SJCRH30 (cell line): ENCODE results near the gene ME3. TPM values are rescaled to one million over a fixed set of nuclear protein-coding genes. Genes with fewer than 3 reads are reported as not detected.

Experiments used
- DNase-seq, 2 experiments: peaks; one replicate each; pipeline ENCODE4 v3.0.0-alpha.2; 2015 to 2020
- H3K27ac ChIP-seq: fragments of 250-450 bp; sonication (Bioruptor Pico); 2 replicates; pipeline ENCODE4 v1.5.1; 2020; ENCODE audit warnings: mild to moderate bottlenecking, moderate library complexity
- H3K27me3 ChIP-seq: fragments of 250-450 bp; sonication (Bioruptor Pico); 2 replicates; pipeline ENCODE4 v1.5.1; 2020; ENCODE audit warnings: mild to moderate bottlenecking, moderate library complexity
- H3K36me3 ChIP-seq: fragments of 250-450 bp; sonication (Bioruptor Pico); 2 replicates; pipeline ENCODE4 v1.5.1; 2020; ENCODE audit warnings: mild to moderate bottlenecking, moderate library complexity
- H3K4me1 ChIP-seq: fragments of 250-450 bp; sonication (Bioruptor Pico); 2 replicates; pipeline ENCODE4 v1.5.1; 2020; ENCODE audit warnings: mild to moderate bottlenecking, moderate library complexity
- H3K4me3 ChIP-seq: fragments of 250-450 bp; sonication (Bioruptor Pico); 2 replicates; pipeline ENCODE4 v1.5.1; 2020; ENCODE audit warnings: mild to moderate bottlenecking, moderate library complexity
- H3K9me3 ChIP-seq: fragments of 250-450 bp; sonication (Bioruptor Pico); replicated peaks from 2 replicates; pipeline ENCODE4 v1.5.1; 2020; ENCODE audit warnings: mild to moderate bottlenecking, moderate library complexity
- total RNA-seq: library from RNA; depleted of rRNA; stranded (reverse); fragments of >200 nt; shearing (Covaris generic); gene quantifications from 2 replicates; pipeline ENCODE4 v1.2.3, GENCODE V29; 2014

Gene ME3
- total RNA-seq, 1 experiment from 2014 or later, result not detected

DNA sequence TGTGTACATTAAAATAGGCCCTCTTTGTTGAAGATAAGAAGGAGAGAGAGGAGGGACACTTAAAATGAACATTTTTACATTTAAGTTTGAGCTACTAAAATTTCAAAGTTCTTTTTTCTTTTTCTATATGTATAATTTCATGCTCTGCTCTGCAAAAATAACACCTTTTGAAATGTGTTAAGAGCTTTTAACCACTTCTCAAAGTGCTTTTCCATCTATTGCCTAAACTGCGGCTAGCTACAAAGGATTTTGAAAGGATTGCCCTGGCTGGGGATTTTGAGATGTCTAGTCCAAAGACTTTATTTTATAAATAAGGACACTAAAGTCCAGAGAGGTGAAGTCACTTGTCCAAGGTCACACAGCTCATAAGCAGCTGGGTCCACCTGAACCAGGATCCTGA lies 159.3 kb downstream of the ME3 start:
- no peak overlapping the region for H3K4me3 ChIP-seq
- no peaks in the 10 kb centered on the region for H3K36me3 ChIP-seq
- no peak for DNase-seq
- no peak overlapping the region for H3K27ac ChIP-seq
- H3K4me1 ChIP-seq, result peaks cover 1% of the 10 kb centered on the region; the same call in 1 of the 2 replicates
- no peaks in the 10 kb centered on the region for H3K27me3 ChIP-seq
- peaks cover 7% of the 10 kb centered on the region for H3K9me3 ChIP-seq

DNA sequence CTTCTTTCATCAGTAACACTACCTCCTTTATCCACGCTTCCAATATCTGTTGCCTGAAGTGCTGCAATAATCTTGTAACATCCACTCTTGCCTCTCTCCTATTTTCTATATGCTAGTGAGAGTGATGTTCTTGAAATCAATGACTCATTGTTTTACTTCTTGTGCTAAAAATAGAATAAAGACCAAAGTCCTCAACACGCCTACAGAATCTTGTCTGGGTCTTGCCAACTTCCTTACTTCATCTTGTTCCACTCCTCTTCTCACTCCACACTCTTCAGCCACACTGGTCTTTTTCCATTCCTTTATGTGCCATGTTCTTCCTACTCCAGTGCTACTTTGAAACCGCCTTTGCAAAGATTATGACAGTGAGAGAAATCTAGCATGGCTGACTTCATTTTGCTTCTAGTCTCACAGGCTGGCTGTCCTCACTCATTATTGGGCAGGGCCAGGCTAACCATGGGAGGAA lies 161.3 kb downstream of the ME3 start:
- DNase-seq, result no peak
- H3K36me3 ChIP-seq, result no peaks in the 10 kb centered on the region
- H3K27ac ChIP-seq, result no peak overlapping the region
- no peaks in the 10 kb centered on the region for H3K4me1 ChIP-seq
- no peak overlapping the region for H3K4me3 ChIP-seq
- peaks cover 7% of the 10 kb centered on the region for H3K9me3 ChIP-seq
- H3K27me3 ChIP-seq, result no peaks in the 10 kb centered on the region

- no peak for DNase-seq
- no peak overlapping the region for H3K27ac ChIP-seq
- H3K4me3 ChIP-seq, result no peak overlapping the region
- H3K36me3 ChIP-seq, result no peaks in the 10 kb centered on the region
- H3K9me3 ChIP-seq, result peaks cover 7% of the 10 kb centered on the region
- H3K4me1 ChIP-seq, result no peaks in the 10 kb centered on the region
- no peaks in the 10 kb centered on the region for H3K27me3 ChIP-seq
Measured at GRCh38 chr11:86510674-86511073, 161.7 kb downstream of the ME3 start.

DNA sequence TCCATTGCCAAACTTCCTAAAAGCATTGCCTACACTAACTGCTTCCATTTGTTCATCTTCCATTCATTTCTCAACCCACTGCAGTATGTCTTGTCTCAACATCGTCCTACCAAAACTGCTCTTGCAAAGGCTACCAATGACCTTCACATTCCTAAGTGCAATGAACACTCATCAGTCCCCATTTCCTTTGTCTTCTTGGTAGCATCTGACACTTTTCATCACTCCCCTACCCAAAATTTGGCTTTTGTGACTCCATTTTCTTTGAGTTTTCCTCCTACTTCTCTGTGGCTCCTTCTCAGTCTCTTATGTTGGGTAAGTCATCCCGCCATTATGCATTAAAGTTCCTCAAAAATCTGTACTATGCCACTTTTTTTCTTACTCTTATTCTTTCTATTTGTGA lies 162.3 kb downstream of the ME3 start:
- H3K4me1 ChIP-seq, result no peaks in the 10 kb centered on the region
- H3K4me3 ChIP-seq, result no peak overlapping the region
- H3K9me3 ChIP-seq, result peaks cover 7% of the 10 kb centered on the region
- no peaks in the 10 kb centered on the region for H3K27me3 ChIP-seq
- H3K27ac ChIP-seq, result no peak overlapping the region
- H3K36me3 ChIP-seq, result no peaks in the 10 kb centered on the region
- no peak for DNase-seq

DNA sequence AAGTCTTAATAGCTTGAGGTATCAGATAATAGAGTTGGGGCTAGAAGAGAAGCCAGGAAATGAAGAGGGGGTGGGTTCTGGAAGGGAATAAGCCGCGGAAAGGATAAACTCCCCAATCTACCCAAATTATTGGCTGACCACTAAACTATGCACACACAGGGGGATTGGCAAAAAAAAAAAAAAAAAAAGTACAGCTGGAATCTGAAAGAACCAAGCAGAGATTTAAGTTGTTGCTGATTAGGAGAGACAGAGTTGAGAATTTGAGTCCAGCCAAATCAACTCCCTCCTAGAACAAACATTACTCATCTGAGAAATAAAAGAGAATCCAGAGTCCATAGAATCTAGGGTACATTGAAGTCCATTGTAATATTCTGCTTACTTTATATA lies 162.8 kb downstream of the ME3 start:
- Histone ChIP-seq H3K4me3 (no peak overlapping the region), H3K36me3 (no peaks in the 10 kb centered on the region), H3K9me3 (peaks cover 7% of the 10 kb centered on the region), H3K27ac (no peak overlapping the region), H3K27me3 (no peaks in the 10 kb centered on the region), H3K4me1 (no peaks in the 10 kb centered on the region)
- DNase-seq, result no peak

DNA sequence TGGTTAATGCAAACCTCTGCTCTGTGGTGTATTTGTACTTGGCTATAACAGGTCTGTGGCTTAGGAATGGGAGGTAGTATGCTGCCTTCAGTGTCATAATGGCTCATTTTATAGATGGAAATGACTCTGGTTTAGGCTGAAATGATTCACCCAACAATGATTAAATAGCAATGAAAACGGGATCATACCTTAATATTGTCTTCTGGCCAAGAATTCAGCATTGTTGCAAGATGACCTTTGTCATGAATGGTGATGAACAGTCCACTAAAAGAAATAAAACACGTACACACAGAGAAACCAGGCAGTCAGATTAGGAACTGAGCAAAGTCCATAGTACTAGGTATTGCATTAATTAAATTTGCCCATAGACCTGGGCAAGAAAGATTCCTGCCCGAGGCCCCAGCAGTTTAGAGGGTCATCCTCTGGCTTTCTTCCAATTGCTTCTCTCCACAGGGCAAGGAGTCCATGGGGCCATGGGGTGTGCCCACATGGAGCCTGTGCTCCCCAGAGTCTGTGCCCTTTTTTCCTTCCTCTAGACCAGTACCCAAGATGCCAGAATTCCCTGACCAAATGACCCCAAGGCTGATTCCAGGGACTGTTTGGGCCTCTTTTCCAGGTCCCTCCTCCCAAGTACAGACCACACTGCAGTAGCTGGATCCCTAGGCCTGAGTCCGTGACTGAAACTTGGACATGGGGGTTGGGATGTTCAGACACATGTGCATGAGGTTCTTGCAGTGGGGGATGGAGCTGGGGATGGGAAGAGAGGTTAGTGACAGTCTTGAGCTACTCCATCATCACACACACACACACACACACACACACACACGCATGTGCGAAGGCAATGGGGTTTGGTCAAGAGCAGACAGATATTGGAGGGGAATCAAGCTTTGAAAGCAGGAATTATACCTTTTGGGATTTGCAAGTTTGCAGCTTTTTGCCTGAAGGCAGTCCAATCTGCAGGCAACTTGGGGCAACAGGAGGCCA lies 163.5 kb downstream of the ME3 start:
- Histone ChIP-seq H3K4me1 (no peaks in the 10 kb centered on the region), H3K9me3 (peaks cover 7% of the 10 kb centered on the region), H3K27me3 (no peaks in the 10 kb centered on the region), H3K4me3 (no peak overlapping the region), H3K36me3 (no peaks in the 10 kb centered on the region), H3K27ac (no peak overlapping the region)
- no peak for DNase-seq

- no peaks in the 10 kb centered on the region for H3K27me3 ChIP-seq
- DNase-seq, result no peak
- no peaks in the 10 kb centered on the region for H3K36me3 ChIP-seq
- peaks cover 7% of the 10 kb centered on the region for H3K9me3 ChIP-seq
- H3K4me1 ChIP-seq, result no peaks in the 10 kb centered on the region
- H3K4me3 ChIP-seq, result no peak overlapping the region
- no peak overlapping the region for H3K27ac ChIP-seq
Measured at GRCh38 chr11:86507249-86507845, 165.1 kb downstream of the ME3 start.

GRCh38 chr11:86506235-86506634 lies 166.2 kb downstream of the ME3 start:
- Histone ChIP-seq H3K27me3 (no peaks in the 10 kb centered on the region), H3K9me3 (peaks cover 4% of the 10 kb centered on the region), H3K4me1 (no peaks in the 10 kb centered on the region), H3K4me3 (no peak overlapping the region), H3K27ac (no peak overlapping the region), H3K36me3 (no peaks in the 10 kb centered on the region)
- DNase-seq, result no peak

GRCh38 chr11:86503131-86503530 lies 169.3 kb downstream of the ME3 start:
- no peak for DNase-seq
- Histone ChIP-seq H3K27ac (no peak overlapping the region), H3K9me3 (0 out of 2 replicates have a peak, but pooled peaks cover 2% of the 10 kb centered on the region), H3K27me3 (no peaks in the 10 kb centered on the region), H3K4me3 (no peak overlapping the region), H3K4me1 (no peaks in the 10 kb centered on the region), H3K36me3 (no peaks in the 10 kb centered on the region)

DNA sequence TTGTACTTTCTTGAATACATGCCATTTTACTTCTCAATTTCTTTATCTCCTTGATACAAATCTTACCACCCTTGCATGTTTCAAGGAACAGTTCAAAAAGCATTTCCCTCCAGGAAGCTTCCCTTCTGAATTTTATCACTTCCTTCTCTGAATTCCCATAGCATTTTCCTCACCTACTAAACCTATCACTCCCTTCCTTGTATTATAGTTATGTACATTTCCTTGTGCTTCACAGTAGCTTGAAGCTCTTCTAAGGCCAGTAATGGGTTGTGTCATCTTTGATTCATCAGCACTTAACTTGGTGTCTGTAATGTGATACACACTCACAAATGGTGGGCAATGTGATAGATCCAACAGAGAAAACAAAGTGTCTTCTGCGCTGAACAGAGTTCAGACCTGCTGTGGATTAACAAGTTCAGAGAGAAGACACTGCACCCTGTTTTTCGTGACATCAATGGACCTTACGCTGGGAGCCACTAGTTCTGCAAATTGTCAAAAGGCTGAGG lies 170.2 kb downstream of the ME3 start:
- no peak for DNase-seq
- H3K9me3 ChIP-seq, result 0 out of 2 replicates have a peak, but pooled peaks cover 2% of the 10 kb centered on the region
- H3K36me3 ChIP-seq, result no peaks in the 10 kb centered on the region
- peaks cover 7% of the 10 kb centered on the region; the same call in 1 of the 2 replicates for H3K4me1 ChIP-seq
- no peaks in the 10 kb centered on the region for H3K27me3 ChIP-seq
- H3K4me3 ChIP-seq, result no peak overlapping the region
- no peak overlapping the region for H3K27ac ChIP-seq

- no peak overlapping the region for H3K4me3 ChIP-seq
- H3K36me3 ChIP-seq, result no peaks in the 10 kb centered on the region
- no peak overlapping the region for H3K27ac ChIP-seq
- peaks cover 7% of the 10 kb centered on the region; the same call in 1 of the 2 replicates for H3K4me1 ChIP-seq
- 0 out of 2 replicates have a peak, but pooled peaks cover 2% of the 10 kb centered on the region for H3K9me3 ChIP-seq
- DNase-seq, result no peak
- no peaks in the 10 kb centered on the region for H3K27me3 ChIP-seq
Measured at GRCh38 chr11:86500500-86501140, 171.8 kb downstream of the ME3 start.

DNA sequence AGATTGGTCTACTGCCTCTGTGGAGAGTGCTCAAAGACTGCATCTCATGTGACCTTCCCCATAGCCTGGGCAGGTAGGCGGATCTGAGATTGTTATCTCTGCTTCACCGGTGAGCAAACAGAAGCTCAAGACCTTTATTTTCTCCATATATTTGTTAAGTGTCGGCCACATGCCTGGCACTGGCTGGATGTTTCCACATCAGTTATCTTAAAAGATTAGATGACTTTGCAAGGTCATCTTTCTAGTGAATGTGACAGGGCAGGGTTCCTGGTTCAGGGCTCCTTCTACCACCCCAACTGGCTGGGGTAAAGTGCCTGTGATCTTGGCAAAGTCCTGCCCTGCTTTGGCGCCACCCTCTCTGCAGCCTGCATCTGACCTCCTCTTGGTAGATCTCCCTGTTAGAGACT lies 172.7 kb downstream of the ME3 start:
- Histone ChIP-seq H3K36me3 (no peaks in the 10 kb centered on the region), H3K9me3 (0 out of 2 replicates have a peak, but pooled peaks cover 2% of the 10 kb centered on the region), H3K4me3 (no peak overlapping the region), H3K27me3 (no peaks in the 10 kb centered on the region), H3K27ac (no peak overlapping the region), H3K4me1 (peaks cover 7% of the 10 kb centered on the region; the same call in 1 of the 2 replicates)
- no peak for DNase-seq

DNA sequence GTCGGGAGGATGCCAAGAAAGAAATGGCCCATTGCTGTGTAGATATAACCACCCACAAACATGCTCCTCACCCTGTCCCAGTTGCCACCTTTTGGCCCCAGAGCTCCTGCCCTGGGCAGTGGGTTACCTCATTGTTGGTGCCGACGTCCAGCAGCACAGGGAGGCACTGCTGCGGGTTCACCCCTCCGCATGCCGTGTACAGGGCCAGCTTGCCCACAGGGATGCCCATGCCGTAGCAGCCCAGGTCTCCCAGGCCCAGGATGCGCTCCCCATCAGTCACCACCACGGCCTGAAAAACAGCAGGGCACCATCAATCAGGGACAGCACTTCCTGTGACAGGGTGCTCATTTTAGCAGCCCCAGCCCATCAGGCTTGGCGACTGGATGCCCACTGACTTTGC lies 174.6 kb downstream of the ME3 start:
- H3K4me1 ChIP-seq, result peaks cover 7% of the 10 kb centered on the region; the same call in 1 of the 2 replicates
- no peak overlapping the region for H3K27ac ChIP-seq
- H3K27me3 ChIP-seq, result no peaks in the 10 kb centered on the region
- no peaks in the 10 kb centered on the region for H3K36me3 ChIP-seq
- DNase-seq, result no peak
- H3K9me3 ChIP-seq, result 0 out of 2 replicates have a peak, but pooled peaks cover 2% of the 10 kb centered on the region
- no peak overlapping the region for H3K4me3 ChIP-seq

- H3K4me1 ChIP-seq, result peaks cover 7% of the 10 kb centered on the region; the same call in 1 of the 2 replicates
- no peaks in the 10 kb centered on the region for H3K27me3 ChIP-seq
- no peak for DNase-seq
- H3K9me3 ChIP-seq, result 0 out of 2 replicates have a peak, but pooled peaks cover 2% of the 10 kb centered on the region
- H3K4me3 ChIP-seq, result no peak overlapping the region
- H3K36me3 ChIP-seq, result no peaks in the 10 kb centered on the region
- no peak overlapping the region for H3K27ac ChIP-seq
Measured at GRCh38 chr11:86497310-86497709, 175.1 kb downstream of the ME3 start.
